ENCODE results near the gene FAXC. TPM values are rescaled to one million over a fixed set of nuclear protein-coding genes. Genes with fewer than 3 reads are reported as not detected.

Gene FAXC
- total and polyA plus RNA-seq, 2 of the 8 experiments (the other 6 are each of a cell fraction or from before 2014, with no cell fraction given) = 23.2 to 29.8 TPM

DNA sequence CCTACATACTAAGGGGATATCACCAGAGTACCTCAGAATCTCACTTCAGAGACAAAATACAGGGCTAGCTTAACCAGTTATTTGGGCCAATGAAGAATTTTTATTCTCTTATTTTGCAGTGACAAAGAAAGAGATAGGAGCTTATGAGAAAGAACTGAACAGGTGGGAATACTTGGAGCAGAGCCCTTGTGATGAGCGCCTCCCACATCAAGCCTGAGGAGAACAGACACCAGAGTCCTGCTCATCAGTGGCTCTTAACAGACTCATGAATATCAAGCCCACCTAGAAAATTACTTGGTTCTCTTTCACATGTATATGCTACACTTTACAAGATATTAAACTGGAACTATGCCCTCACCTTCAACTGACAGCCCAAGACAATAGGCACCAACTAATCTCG, 99.0 kb downstream of the FAXC start (continued):
- TF ChIP-seq, protein P1, sequence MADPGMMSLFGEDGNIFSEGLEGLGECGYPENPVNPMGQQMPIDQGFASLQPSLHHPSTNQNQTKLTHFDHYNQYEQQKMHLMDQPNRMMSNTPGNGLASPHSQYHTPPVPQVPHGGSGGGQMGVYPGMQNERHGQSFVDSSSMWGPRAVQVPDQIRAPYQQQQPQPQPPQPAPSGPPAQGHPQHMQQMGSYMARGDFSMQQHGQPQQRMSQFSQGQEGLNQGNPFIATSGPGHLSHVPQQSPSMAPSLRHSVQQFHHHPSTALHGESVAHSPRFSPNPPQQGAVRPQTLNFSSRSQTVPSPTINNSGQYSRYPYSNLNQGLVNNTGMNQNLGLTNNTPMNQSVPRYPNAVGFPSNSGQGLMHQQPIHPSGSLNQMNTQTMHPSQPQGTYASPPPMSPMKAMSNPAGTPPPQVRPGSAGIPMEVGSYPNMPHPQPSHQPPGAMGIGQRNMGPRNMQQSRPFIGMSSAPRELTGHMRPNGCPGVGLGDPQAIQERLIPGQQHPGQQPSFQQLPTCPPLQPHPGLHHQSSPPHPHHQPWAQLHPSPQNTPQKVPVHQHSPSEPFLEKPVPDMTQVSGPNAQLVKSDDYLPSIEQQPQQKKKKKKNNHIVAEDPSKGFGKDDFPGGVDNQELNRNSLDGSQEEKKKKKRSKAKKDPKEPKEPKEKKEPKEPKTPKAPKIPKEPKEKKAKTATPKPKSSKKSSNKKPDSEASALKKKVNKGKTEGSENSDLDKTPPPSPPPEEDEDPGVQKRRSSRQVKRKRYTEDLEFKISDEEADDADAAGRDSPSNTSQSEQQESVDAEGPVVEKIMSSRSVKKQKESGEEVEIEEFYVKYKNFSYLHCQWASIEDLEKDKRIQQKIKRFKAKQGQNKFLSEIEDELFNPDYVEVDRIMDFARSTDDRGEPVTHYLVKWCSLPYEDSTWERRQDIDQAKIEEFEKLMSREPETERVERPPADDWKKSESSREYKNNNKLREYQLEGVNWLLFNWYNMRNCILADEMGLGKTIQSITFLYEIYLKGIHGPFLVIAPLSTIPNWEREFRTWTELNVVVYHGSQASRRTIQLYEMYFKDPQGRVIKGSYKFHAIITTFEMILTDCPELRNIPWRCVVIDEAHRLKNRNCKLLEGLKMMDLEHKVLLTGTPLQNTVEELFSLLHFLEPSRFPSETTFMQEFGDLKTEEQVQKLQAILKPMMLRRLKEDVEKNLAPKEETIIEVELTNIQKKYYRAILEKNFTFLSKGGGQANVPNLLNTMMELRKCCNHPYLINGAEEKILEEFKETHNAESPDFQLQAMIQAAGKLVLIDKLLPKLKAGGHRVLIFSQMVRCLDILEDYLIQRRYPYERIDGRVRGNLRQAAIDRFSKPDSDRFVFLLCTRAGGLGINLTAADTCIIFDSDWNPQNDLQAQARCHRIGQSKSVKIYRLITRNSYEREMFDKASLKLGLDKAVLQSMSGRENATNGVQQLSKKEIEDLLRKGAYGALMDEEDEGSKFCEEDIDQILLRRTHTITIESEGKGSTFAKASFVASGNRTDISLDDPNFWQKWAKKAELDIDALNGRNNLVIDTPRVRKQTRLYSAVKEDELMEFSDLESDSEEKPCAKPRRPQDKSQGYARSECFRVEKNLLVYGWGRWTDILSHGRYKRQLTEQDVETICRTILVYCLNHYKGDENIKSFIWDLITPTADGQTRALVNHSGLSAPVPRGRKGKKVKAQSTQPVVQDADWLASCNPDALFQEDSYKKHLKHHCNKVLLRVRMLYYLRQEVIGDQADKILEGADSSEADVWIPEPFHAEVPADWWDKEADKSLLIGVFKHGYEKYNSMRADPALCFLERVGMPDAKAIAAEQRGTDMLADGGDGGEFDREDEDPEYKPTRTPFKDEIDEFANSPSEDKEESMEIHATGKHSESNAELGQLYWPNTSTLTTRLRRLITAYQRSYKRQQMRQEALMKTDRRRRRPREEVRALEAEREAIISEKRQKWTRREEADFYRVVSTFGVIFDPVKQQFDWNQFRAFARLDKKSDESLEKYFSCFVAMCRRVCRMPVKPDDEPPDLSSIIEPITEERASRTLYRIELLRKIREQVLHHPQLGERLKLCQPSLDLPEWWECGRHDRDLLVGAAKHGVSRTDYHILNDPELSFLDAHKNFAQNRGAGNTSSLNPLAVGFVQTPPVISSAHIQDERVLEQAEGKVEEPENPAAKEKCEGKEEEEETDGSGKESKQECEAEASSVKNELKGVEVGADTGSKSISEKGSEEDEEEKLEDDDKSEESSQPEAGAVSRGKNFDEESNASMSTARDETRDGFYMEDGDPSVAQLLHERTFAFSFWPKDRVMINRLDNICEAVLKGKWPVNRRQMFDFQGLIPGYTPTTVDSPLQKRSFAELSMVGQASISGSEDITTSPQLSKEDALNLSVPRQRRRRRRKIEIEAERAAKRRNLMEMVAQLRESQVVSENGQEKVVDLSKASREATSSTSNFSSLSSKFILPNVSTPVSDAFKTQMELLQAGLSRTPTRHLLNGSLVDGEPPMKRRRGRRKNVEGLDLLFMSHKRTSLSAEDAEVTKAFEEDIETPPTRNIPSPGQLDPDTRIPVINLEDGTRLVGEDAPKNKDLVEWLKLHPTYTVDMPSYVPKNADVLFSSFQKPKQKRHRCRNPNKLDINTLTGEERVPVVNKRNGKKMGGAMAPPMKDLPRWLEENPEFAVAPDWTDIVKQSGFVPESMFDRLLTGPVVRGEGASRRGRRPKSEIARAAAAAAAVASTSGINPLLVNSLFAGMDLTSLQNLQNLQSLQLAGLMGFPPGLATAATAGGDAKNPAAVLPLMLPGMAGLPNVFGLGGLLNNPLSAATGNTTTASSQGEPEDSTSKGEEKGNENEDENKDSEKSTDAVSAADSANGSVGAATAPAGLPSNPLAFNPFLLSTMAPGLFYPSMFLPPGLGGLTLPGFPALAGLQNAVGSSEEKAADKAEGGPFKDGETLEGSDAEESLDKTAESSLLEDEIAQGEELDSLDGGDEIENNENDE (IDR thresholded peaks at IDR 0.05; ENCODE audit: insufficient replicate concordance, low read length) = no peak
- TF ChIP-seq EGR1 (IDR thresholded peaks at IDR 0.05; ENCODE audit: borderline replicate concordance, low read depth, low read length) = no peak
- no peak for TF ChIP-seq CBX8 (IDR thresholded peaks at IDR 0.05; ENCODE audit: borderline replicate concordance, low read depth, low read length)
- no peak for TF ChIP-seq RNF2 (IDR thresholded peaks at IDR 0.05; ENCODE audit: borderline replicate concordance, low read depth, low read length, missing control alignments, poor library complexity, severe bottlenecking)
- TF ChIP-seq SIX5 (IDR thresholded peaks at IDR 0.05; ENCODE audit: low read depth, low read length) = no peak
